HepG2 (cell line): ENCODE results near the gene REP15. TPM values are rescaled to one million over a fixed set of nuclear protein-coding genes. Genes with fewer than 3 reads are reported as not detected.
"Not testable (repeated sequence)": the region's sequence is repeated elsewhere in the genome, so short reads cannot be mapped to it uniquely, and the experiment has no call there.

ENCODE experiments used
- ATAC-seq: fragments of 200-7000 bp; cut with Tn5 transposase; 3 replicates; pipeline ENCODE4 v1.9.1; 2020; ENCODE audit warnings: mild to moderate bottlenecking, moderate library complexity
- BruUV-seq: library from RNA; stranded (reverse); fragments of 400-500 nt; replicated peaks from 2 replicates; lab custom pipeline; 2021; lab: Mats Ljungman, UMichigan
- CTCF ChIA-PET: fragments of 300-600 bp; formaldehyde crosslinking; extraction: SDS; loops from one replicate; lab custom pipeline; 2021; ENCODE audit warnings: low total read pairs, inconsistent platforms, low intra/inter-chr PET ratio; lab: Yijun Ruan, JAX
- POLR2A ChIA-PET: fragments of 350-600 bp; sonication (Branson Sonifier 250); formaldehyde crosslinking; loops from one replicate; lab custom pipeline; 2020; ENCODE audit warnings: antibody characterized with exemption, inconsistent platforms; lab: Yijun Ruan, JAX
- DNase-seq: peaks from one replicate; pipeline ENCODE4 v3.0.0-alpha.2; 2015; ENCODE audit warnings: low spot score
- FAIRE-seq: peaks from 3 replicates; lab custom pipeline; 2011; peaks lifted over from hg19 to GRCh38; lab: Jason Lieb, UNC
- H2AFZ ChIP-seq: one replicate; pipeline ENCODE4 v1.6.1; 2011; ENCODE audit warnings: low read length, inconsistent platforms
- H3K27ac ChIP-seq: fragments of 300-600 bp; 3 replicates; pipeline ENCODE4 v1.8.0; 2011; ENCODE audit warnings: mixed run types, mild to moderate bottlenecking, mixed read lengths, low read length, inconsistent platforms; ENCODE audit not compliant: insufficient read depth; ENCODE audit errors: extremely low read length
- H3K27me3 ChIP-seq, 2 experiments: fragments of 200-600 bp in 1 of 2; 2 replicates in 1 of 2; 3 replicates in 1 of 2; pipeline versions ENCODE4 v1.6.0 to v1.8.0; 2011; ENCODE audit warnings: low read length in 2 of 2, mild to moderate bottlenecking in 2 of 2, moderate library complexity in 2 of 2, inconsistent platforms in 1 of 2; ENCODE audit not compliant: insufficient read depth in 2 of 2, control insufficient read depth in 1 of 2
- H3K36me3 ChIP-seq, 2 experiments: fragments of 200-600 bp in 1 of 2; replicated peaks in 1 of 2; 2 replicates in 1 of 2; 3 replicates in 1 of 2; pipeline versions ENCODE4 v1.5.1 to v1.8.0; 2011; ENCODE audit warnings: low read length in 2 of 2, inconsistent platforms in 1 of 2; ENCODE audit not compliant: insufficient read depth in 2 of 2, control insufficient read depth in 1 of 2
- H3K4me1 ChIP-seq: 2 replicates; pipeline ENCODE4 v1.5.1; 2012; ENCODE audit warnings: low read length, inconsistent platforms; ENCODE audit not compliant: insufficient read depth
- H3K4me2 ChIP-seq: 2 replicates; pipeline ENCODE4 v1.6.0; 2011; ENCODE audit warnings: low read depth, low read length, inconsistent platforms
- H3K4me3 ChIP-seq, 3 experiments: fragments of 200-600 bp in 1 of 3; sonication (generic), shearing (Covaris generic) in 1 of 3; replicated peaks in 1 of 3; 2 replicates each; pipeline ENCODE4 v1.5.1; 2011 to 2016; ENCODE audit warnings: low read length in 3 of 3, inconsistent platforms in 2 of 3, low read depth in 2 of 3, mild to moderate bottlenecking in 2 of 3, control low read depth in 1 of 3, mixed read lengths in 1 of 3; ENCODE audit not compliant: insufficient read depth in 1 of 3
- H3K79me2 ChIP-seq: one replicate; pipeline ENCODE4 v1.6.1; 2011; ENCODE audit warnings: low read length, inconsistent platforms; ENCODE audit not compliant: insufficient read depth
- H3K9ac ChIP-seq: 2 replicates; pipeline ENCODE4 v1.6.0; 2011; ENCODE audit warnings: mild to moderate bottlenecking, low read depth, low read length, inconsistent platforms; ENCODE audit not compliant: insufficient read depth
- H3K9me3 ChIP-seq: 2 replicates; pipeline ENCODE4 v1.5.1; 2012; ENCODE audit warnings: mild to moderate bottlenecking, low read length
- H4K20me1 ChIP-seq: 2 replicates; pipeline ENCODE4 v1.6.0; 2011; ENCODE audit warnings: inconsistent platforms, mild to moderate bottlenecking, low read length, moderate library complexity; ENCODE audit not compliant: insufficient read depth
- CENPX ChIP-seq: sonication (generic); formaldehyde crosslinking; IDR thresholded peaks from 2 replicates; pipeline ENCODE4 v1.9.0; 2021; ENCODE audit warnings: mild to moderate bottlenecking, missing genetic modification reagents, moderate library complexity
- DPF2 ChIP-seq: sonication (generic); formaldehyde crosslinking; IDR thresholded peaks from 2 replicates; pipeline ENCODE4 v1.4.0; 2020; ENCODE audit warnings: mild to moderate bottlenecking, low read depth, missing genetic modification reagents, borderline replicate concordance
- JUND ChIP-seq: sonication (generic); formaldehyde crosslinking; IDR thresholded peaks from 2 replicates; pipeline ENCODE4 v1.8.0; 2022; ENCODE audit warnings: mild to moderate bottlenecking, missing genetic modification reagents
- KDM2A ChIP-seq: sonication (generic); formaldehyde crosslinking; IDR thresholded peaks from 2 replicates; pipeline ENCODE4 v1.4.0; 2020; ENCODE audit warnings: low read depth, missing genetic modification reagents, borderline replicate concordance
- ZBTB7A ChIP-seq: sonication (generic); formaldehyde crosslinking; IDR thresholded peaks from 2 replicates; pipeline ENCODE4 v1.8.0; 2022; ENCODE audit warnings: mild to moderate bottlenecking, missing genetic modification reagents
- ZNF205 ChIP-seq: IDR thresholded peaks from 2 replicates; pipeline ENCODE4 v1.6.1; 2018; ENCODE audit warnings: missing biosample characterization, missing genetic modification reagents
- ZNF446 ChIP-seq: sonication (generic); formaldehyde crosslinking; IDR thresholded peaks from 2 replicates; pipeline ENCODE4 v1.5.0; 2020; ENCODE audit warnings: mild to moderate bottlenecking, missing genetic modification reagents
- ZNF879 ChIP-seq: sonication (generic); formaldehyde crosslinking; IDR thresholded peaks from 2 replicates; pipeline ENCODE4 v1.8.1; 2023; ENCODE audit warnings: missing genetic modification reagents
- ZSCAN9 ChIP-seq: IDR thresholded peaks from 2 replicates; pipeline ENCODE4 v1.6.1; 2016; ENCODE audit warnings: borderline replicate concordance
- WGBS: methylation state at CpG from one replicate; pipeline ENCODE4 v1.1.6; 2017; ENCODE audit warnings: low lambda C conversion rate; 5-methylcytosine and 5-hydroxymethylcytosine counted together
- in situ Hi-C: cut with HindIII; loops from 2 replicates; pipeline ENCODE4 v1.10.0; 2017; ENCODE audit warnings: low pct_unique_long_range_greater_than_20kb; ENCODE audit not compliant: extremely low pct_ligation_motif_present
- intact Hi-C: fragments of 100-400 bp; cut with micrococcal nuclease; formaldehyde crosslinking; loops from one replicate; pipeline ENCODE4 v1.10.0; 2022; ENCODE audit not compliant: unreplicated experiment
- polyA plus RNA-seq, 8 experiments: library from polyadenylated mRNA; depleted of rRNA in 3 of 8; stranded (reverse) in 7 of 8; unstranded in 1 of 8; fragments of >200 nt; fragmentation: Illumina TruSeq in 4 of 8; extraction: Trizol in 4 of 8; gene quantifications; 2 replicates each; pipeline versions ENCODE4 v1.2.1 to v1.2.3, GENCODE V29; 2011 to 2016; ENCODE audit warnings: low read depth in 4 of 8, missing spikeins in 1 of 8, mixed read lengths in 1 of 8; ENCODE audit not compliant: insufficient read depth in 1 of 8
- total RNA-seq, 5 experiments: library from RNA; depleted of rRNA; stranded (reverse); fragments of >200 nt; fragmentation: Illumina TruSeq; extraction: Trizol; gene quantifications; 2 replicates each; pipeline ENCODE4 v1.2.3, GENCODE V29; 2016; ENCODE audit warnings: low read depth in 1 of 5

The REP15 gene
- total and polyA plus RNA-seq, 2 of the 13 experiments (the other 11 are each of a cell fraction or from before 2014, with no cell fraction given) = 0.12 to 0.64 TPM

- ATAC-seq = no peak
- no TSS peak for BruUV-seq
- no peaks in the 10 kb centered on the region for H3K27me3 ChIP-seq
- no peak overlapping the region for H3K4me3 ChIP-seq
- H2AFZ ChIP-seq = no peak overlapping the region
- POLR2A ChIA-PET = no interaction called here
- peaks cover 13 to 33% of the 10 kb centered on the region in 2 experiments; a peak in 4 of 5 replicates for H3K36me3 ChIP-seq
- no peak overlapping the region for H3K4me2 ChIP-seq
- CTCF ChIA-PET = no interaction called here
- in situ Hi-C loops = loop anchor here (25.0 kb wide), 1 partner anchor 419 kb away; no protein-coding TSS in a partner anchor
- H3K9ac ChIP-seq = no peak overlapping the region
- H4K20me1 ChIP-seq = no peaks in the 10 kb centered on the region
- no peak overlapping the region for H3K27ac ChIP-seq
- FAIRE-seq = no peak
- H3K79me2 ChIP-seq = no peaks in the 10 kb centered on the region
- no peaks in the 10 kb centered on the region for H3K9me3 ChIP-seq
- intact Hi-C loops = no loop called here
- TF ChIP-seq DPF2 (CRISPR knock-in tag) (no peak), JUND (CRISPR knock-in tag) (no peak), ZNF205 (CRISPR knock-in tag) (no peak), KDM2A (CRISPR knock-in tag) (no peak), ZBTB7A (CRISPR knock-in tag) (no peak), ZNF446 (CRISPR knock-in tag) (no peak), CENPX (CRISPR knock-in tag) (no peak), ZNF879 (CRISPR knock-in tag) (no peak), ZSCAN9 (CRISPR knock-in tag) (no peak)
- peaks cover 16% of the 10 kb centered on the region; the same call in 1 of the 2 replicates for H3K4me1 ChIP-seq
- no peak for DNase-seq
- whole genome bisulfite sequencing = 99% methylated on average over 5 of the region's 5 CpGs
These were observed 47.4 kb downstream of the REP15 start for GRCh38 chr12:27743601-27744000.

DNA sequence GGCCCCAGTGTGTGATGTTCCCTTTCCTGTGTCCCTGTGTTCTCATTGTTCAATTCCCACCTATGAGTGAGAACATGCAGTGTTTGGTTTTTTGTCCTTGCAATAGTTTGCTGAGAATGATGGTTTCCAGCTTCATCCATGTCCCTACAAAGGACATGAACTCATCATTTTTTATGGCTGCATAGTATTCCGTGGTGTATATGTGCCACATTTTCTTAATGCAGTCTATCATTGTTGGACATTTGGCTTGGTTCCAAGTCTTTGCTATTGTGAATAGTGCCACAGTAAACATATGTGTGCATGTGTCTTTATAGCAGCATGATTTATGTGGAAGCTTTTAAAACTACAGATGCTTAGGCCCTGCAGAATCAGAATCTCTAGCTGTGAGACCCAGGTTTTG, 49.5 kb downstream of the REP15 start:
- POLR2A ChIA-PET, H2AFZ ChIP-seq, H3K79me2 ChIP-seq, H3K4me2 ChIP-seq, DNase-seq, FAIRE-seq, H3K4me3 ChIP-seq, H3K27me3 ChIP-seq, ATAC-seq, BruUV-seq, H3K27ac ChIP-seq, intact Hi-C loops, H3K9ac ChIP-seq, H3K9me3 ChIP-seq, H4K20me1 ChIP-seq, CTCF ChIA-PET: not testable (repeated sequence)
- H3K4me1 ChIP-seq = peaks cover 31% of the 10 kb centered on the region
- WGBS = 75% methylated on average over 1 of the region's 1 CpG
- H3K36me3 ChIP-seq = peaks cover 7 to 19% of the 10 kb centered on the region in 2 experiments; a peak in 4 of 5 replicates
- in situ Hi-C loops = loop anchor here (25.0 kb wide), 1 partner anchor 417 kb away; no protein-coding TSS in a partner anchor

Other genes with a start within 250 kb of the REP15 start
- not detected in 2 replicates for gene SMCO2, start 249.7 kb upstream of the REP15 start, total RNA-seq (2016; rRNA removed; fragmentation: Illumina TruSeq; extraction: Trizol)
- 0.15 and 0.35 TPM in 2 replicates for gene SMCO2, start 249.7 kb upstream of the REP15 start, polyA plus RNA-seq (2011; rRNA removed)
- 21.8 and 32.0 TPM in 2 replicates for gene PPFIBP1, start 172.2 kb upstream of the REP15 start, total RNA-seq (2016; rRNA removed; fragmentation: Illumina TruSeq; extraction: Trizol)
- 16.2 and 19.6 TPM in 2 replicates for gene PPFIBP1, start 172.2 kb upstream of the REP15 start, polyA plus RNA-seq (2011; rRNA removed)
- gene MRPS35, start 14.4 kb downstream of the REP15 start, total RNA-seq (2016; rRNA removed; fragmentation: Illumina TruSeq; extraction: Trizol) = 104 and 160 TPM in 2 replicates
- 48.8 and 63.4 TPM in 2 replicates for gene MRPS35, start 14.4 kb downstream of the REP15 start, polyA plus RNA-seq (2011; rRNA removed)
- 7.9 and 14.0 TPM in 2 replicates for gene KLHL42, start 83.8 kb downstream of the REP15 start, total RNA-seq (2016; rRNA removed; fragmentation: Illumina TruSeq; extraction: Trizol)
- gene KLHL42, start 83.8 kb downstream of the REP15 start, polyA plus RNA-seq (2011; rRNA removed) = 13.5 and 15.5 TPM in 2 replicates
- not detected in 2 replicates for gene MANSC4, start 83.8 kb downstream of the REP15 start, total RNA-seq (2016; rRNA removed; fragmentation: Illumina TruSeq; extraction: Trizol)
- gene MANSC4, start 83.8 kb downstream of the REP15 start, polyA plus RNA-seq (2011; rRNA removed) = not detected in 2 replicates